Measurements from ENCODE around the gene RNF11. TPM values are rescaled to one million over a fixed set of nuclear protein-coding genes. Genes with fewer than 3 reads are reported as not detected.

The RNF11 gene
- total RNA-seq, 2 experiments from 2014 or later: 21.5 to 22.6 TPM

- Mint-ChIP-seq H3K4me1 (ENCODE audit: low read depth) (peaks cover 40% of the 10 kb centered on the region), H3K9me3 (no peaks in the 10 kb centered on the region), H3K27ac (no peak overlapping the region), H3K4me3 (no peak overlapping the region), H3K27me3 (no peaks in the 10 kb centered on the region), H3K36me3 (ENCODE audit: low read depth) (no peaks in the 10 kb centered on the region)
- TF ChIP-seq CTCF (IDR thresholded peaks at IDR 0.05): no peak
- DNase-seq: no peak
- ChIA-PET CTCF (interaction anchor here (0.8 to 1.3 kb wide), 2 partner anchors 109 to 110 kb away, joined by 3 to 4 read pairs; no protein-coding TSS in a partner anchor), POLR2A (no interaction called here)
- intact Hi-C loops (cut with micrococcal nuclease): no loop called here
- ATAC-seq: no peak
Measured at GRCh38 chr1:51299185-51299885, 63.3 kb downstream of the RNF11 start.

- intact Hi-C loops (cut with micrococcal nuclease): loop anchor here (5.0 kb wide), 1 partner anchor 58 kb away; no protein-coding TSS in a partner anchor
- CTCF ChIA-PET: interaction anchor here (1.3 kb wide), 1 partner anchor 111 kb away, joined by 4 read pairs; no protein-coding TSS in a partner anchor
- Mint-ChIP-seq H3K4me1 (ENCODE audit: low read depth) (peaks cover 37% of the 10 kb centered on the region), H3K36me3 (ENCODE audit: low read depth) (no peaks in the 10 kb centered on the region), H3K27me3 (no peaks in the 10 kb centered on the region), H3K4me3 (no peak overlapping the region), H3K9me3 (no peaks in the 10 kb centered on the region), H3K27ac (no peak overlapping the region)
- TF ChIP-seq CTCF (IDR thresholded peaks at IDR 0.05): no peak
- ATAC-seq (no peak), DNase-seq (no peak)
- POLR2A ChIA-PET: no interaction called here
Measured at GRCh38 chr1:51299981-51300670, 64.1 kb downstream of the RNF11 start.

GRCh38 chr1:51301152-51301843 is 65.2 kb downstream of the RNF11 start:
- POLR2A ChIA-PET: no interaction called here
- ATAC-seq: peak; percentile 34
- Mint-ChIP-seq H3K27me3 (no peaks in the 10 kb centered on the region), H3K9me3 (no peaks in the 10 kb centered on the region), H3K36me3 (ENCODE audit: low read depth) (no peaks in the 10 kb centered on the region), H3K4me1 (ENCODE audit: low read depth) (peaks cover 32% of the 10 kb centered on the region), H3K27ac (no peak overlapping the region), H3K4me3 (no peak overlapping the region)
- intact Hi-C loops (cut with micrococcal nuclease): loop anchor here (5.0 kb wide), 1 partner anchor 59 kb away; no protein-coding TSS in a partner anchor
- DNase-seq: no peak
- CTCF ChIA-PET: no interaction called here
- no peak for TF ChIP-seq CTCF (IDR thresholded peaks at IDR 0.05)

- H3K36me3 Mint-ChIP-seq (ENCODE audit: low read depth): no peaks in the 10 kb centered on the region
- no peak overlapping the region for H3K27ac Mint-ChIP-seq
- H3K27me3 Mint-ChIP-seq: no peaks in the 10 kb centered on the region
- intact Hi-C loops (cut with micrococcal nuclease): loop anchor here (5.0 kb wide), 1 partner anchor 60 kb away; no protein-coding TSS in a partner anchor
- no peak for TF ChIP-seq CTCF (IDR thresholded peaks at IDR 0.05)
- H3K4me3 Mint-ChIP-seq: no peak overlapping the region
- POLR2A ChIA-PET: no interaction called here
- ATAC-seq (no peak), DNase-seq (no peak)
- CTCF ChIA-PET: no interaction called here
- no peaks in the 10 kb centered on the region for H3K9me3 Mint-ChIP-seq
- H3K4me1 Mint-ChIP-seq (ENCODE audit: low read depth): peaks cover 27% of the 10 kb centered on the region
Measured at GRCh38 chr1:51301844-51302162, 65.7 kb downstream of the RNF11 start.

- Mint-ChIP-seq H3K4me3 (no peak overlapping the region), H3K36me3 (ENCODE audit: low read depth) (no peaks in the 10 kb centered on the region), H3K27ac (no peak overlapping the region), H3K4me1 (ENCODE audit: low read depth) (peaks cover 27% of the 10 kb centered on the region), H3K9me3 (no peaks in the 10 kb centered on the region), H3K27me3 (no peaks in the 10 kb centered on the region)
- intact Hi-C loops (cut with micrococcal nuclease): loop anchor here (5.0 kb wide), 1 partner anchor 60 kb away; no protein-coding TSS in a partner anchor
- no peak for TF ChIP-seq CTCF (IDR thresholded peaks at IDR 0.05)
- DNase-seq: no peak
- ATAC-seq: no peak
- POLR2A ChIA-PET: no interaction called here
- CTCF ChIA-PET: no interaction called here
Measured at GRCh38 chr1:51302270-51302669, 66.2 kb downstream of the RNF11 start.

All from activated CD8-positive, alpha-beta T cell treated with anti-CD3 and anti-CD28 coated beads for 36 hours (primary cell).